Neural progenitor cell (in vitro differentiated cells): Measurements from ENCODE around the gene SLC11A1. TPM values are rescaled to one million over a fixed set of nuclear protein-coding genes. Genes with fewer than 3 reads are reported as not detected.

Experiments
- DNase-seq: peaks from one replicate; pipeline ENCODE4 v3.0.0-alpha.2; 2016; ENCODE audit warnings: low spot score
- H2AFZ ChIP-seq: fragments of 200-600 bp; sonication (generic); replicated peaks from 2 replicates; pipeline ENCODE4 v1.6.1; 2016; ENCODE audit warnings: antibody characterized with exemption
- H3F3A ChIP-seq: fragments of 200-600 bp; sonication (generic); 2 replicates; pipeline ENCODE4 v1.6.1; 2016; ENCODE audit warnings: antibody characterized with exemption, low read depth
- H3K27ac ChIP-seq: fragments of 200-600 bp; sonication (generic); 2 replicates; pipeline ENCODE4 v1.5.1; 2016; ENCODE audit warnings: mild to moderate bottlenecking
- H3K27me3 ChIP-seq: fragments of 200-600 bp; sonication (generic); 2 replicates; pipeline ENCODE4 v1.6.1; 2016; ENCODE audit warnings: mild to moderate bottlenecking, moderate library complexity
- H3K36me3 ChIP-seq: fragments of 200-600 bp; sonication (generic); 2 replicates; pipeline ENCODE4 v1.5.1; 2016
- H3K4me1 ChIP-seq: fragments of 200-600 bp; sonication (generic); 2 replicates; pipeline ENCODE4 v1.6.1; 2016; ENCODE audit warnings: mixed run types
- H3K4me2 ChIP-seq: fragments of 200-600 bp; sonication (generic); 2 replicates; pipeline ENCODE4 v1.6.1; 2016
- H3K4me3 ChIP-seq: fragments of 200-600 bp; sonication (generic); 2 replicates; pipeline ENCODE4 v1.5.1; 2016
- H3K79me2 ChIP-seq: fragments of 200-600 bp; sonication (generic); 2 replicates; pipeline ENCODE4 v1.6.1; 2016; ENCODE audit warnings: low read depth
- H3K9ac ChIP-seq: fragments of 200-600 bp; sonication (generic); 2 replicates; pipeline ENCODE4 v1.6.1; 2016
- H3K9me3 ChIP-seq: fragments of 200-600 bp; sonication (generic); 2 replicates; pipeline ENCODE4 v1.5.1; 2016; ENCODE audit warnings: low read depth
- H4K20me1 ChIP-seq: fragments of 200-600 bp; sonication (generic); 2 replicates; pipeline ENCODE4 v1.6.1; 2016; ENCODE audit warnings: low read depth
- H3K27ac Mint-ChIP-seq: 3 replicates; pipeline ENCODE4 v1.8.0; 2021; ENCODE audit warnings: mixed read lengths
- H3K27me3 Mint-ChIP-seq: 2 replicates; pipeline ENCODE4 v1.8.0; 2022; ENCODE audit warnings: low read depth, mild to moderate bottlenecking, inconsistent platforms, moderate library complexity, mixed read lengths; ENCODE audit not compliant: insufficient read depth
- H3K36me3 Mint-ChIP-seq: 3 replicates; pipeline ENCODE4 v1.8.0; 2021; ENCODE audit warnings: mixed read lengths
- H3K4me1 Mint-ChIP-seq: 3 replicates; pipeline ENCODE4 v1.8.0; 2021; ENCODE audit warnings: mixed read lengths
- H3K4me3 Mint-ChIP-seq: 3 replicates; pipeline ENCODE4 v1.8.0; 2021; ENCODE audit warnings: mild to moderate bottlenecking, moderate library complexity, mixed read lengths
- H3K9me3 Mint-ChIP-seq: 3 replicates; pipeline ENCODE4 v1.8.0; 2020; ENCODE audit warnings: mixed read lengths
- CTCF ChIP-seq: fragments of 200-600 bp; sonication (generic); IDR thresholded peaks from 2 replicates; pipeline ENCODE4 v1.5.1; 2017; ENCODE audit warnings: antibody characterized with exemption, mild to moderate bottlenecking
- EZH2 ChIP-seq: fragments of 200-600 bp; sonication (generic); IDR thresholded peaks from 2 replicates; pipeline ENCODE4 v1.6.1; 2017; ENCODE audit warnings: antibody characterized with exemption, mild to moderate bottlenecking, moderate library complexity
- EZH2phosphoT487 ChIP-seq: fragments of 200-600 bp; sonication (generic); IDR thresholded peaks from 2 replicates; pipeline ENCODE4 v1.6.1; 2017; ENCODE audit warnings: antibody characterized with exemption
- total RNA-seq: library from RNA; depleted of rRNA; stranded (reverse); fragments of >200 nt; gene quantifications from 2 replicates; pipeline ENCODE4 v1.2.3, GENCODE V29; 2015; ENCODE audit warnings: low replicate concordance

Gene SLC11A1
- total RNA-seq, 1 donor from 2014 or later, result not detected

- no peak for TF ChIP-seq EZH2phosphoT487
- no peak for TF ChIP-seq EZH2
- H3K4me3 ChIP-seq, result no peak overlapping the region
- H4K20me1 ChIP-seq, result peaks cover 14% of the 10 kb centered on the region
- no peak overlapping the region for H3K4me3 Mint-ChIP-seq
- H3K27ac Mint-ChIP-seq, result no peak overlapping the region
- peaks cover 18% of the 10 kb centered on the region for H3K4me1 ChIP-seq
- DNase-seq, result no peak
- H3K79me2 ChIP-seq, result peaks cover 23% of the 10 kb centered on the region
- H3K36me3 Mint-ChIP-seq, result peaks cover 10% of the 10 kb centered on the region
- no peak overlapping the region for H3K4me2 ChIP-seq
- H3K9me3 ChIP-seq, result no peaks in the 10 kb centered on the region
- no peaks in the 10 kb centered on the region for H3K9me3 Mint-ChIP-seq
- H2AFZ ChIP-seq, result no peak overlapping the region
- no peaks in the 10 kb centered on the region for H3K36me3 ChIP-seq
- H3K27me3 ChIP-seq, result peaks cover 8% of the 10 kb centered on the region
- no peak overlapping the region for H3K27ac ChIP-seq
- peaks cover 33% of the 10 kb centered on the region for H3F3A ChIP-seq
- peaks cover 3% of the 10 kb centered on the region for H3K27me3 Mint-ChIP-seq
- H3K9ac ChIP-seq, result no peak overlapping the region
- peaks cover 19% of the 10 kb centered on the region for H3K4me1 Mint-ChIP-seq
Measured at GRCh38 chr2:218403810-218404209, 21.7 kb downstream of the SLC11A1 start.

- no peak overlapping the region for H2AFZ ChIP-seq
- H3K27me3 Mint-ChIP-seq, result no peaks in the 10 kb centered on the region
- no peak overlapping the region for H3K4me2 ChIP-seq
- H3K4me3 ChIP-seq, result no peak overlapping the region
- no peak overlapping the region for H3K27ac Mint-ChIP-seq
- peaks cover 18% of the 10 kb centered on the region for H3K4me1 ChIP-seq
- no peaks in the 10 kb centered on the region for H3K9me3 ChIP-seq
- H3F3A ChIP-seq, result peaks cover 27% of the 10 kb centered on the region
- H3K4me3 Mint-ChIP-seq, result no peak overlapping the region
- no peaks in the 10 kb centered on the region for H3K36me3 ChIP-seq
- DNase-seq, result peak; percentile 1
- H3K36me3 Mint-ChIP-seq, result peaks cover 10% of the 10 kb centered on the region
- no peaks in the 10 kb centered on the region for H3K9me3 Mint-ChIP-seq
- peaks cover 14% of the 10 kb centered on the region for H4K20me1 ChIP-seq
- H3K27ac ChIP-seq, result no peak overlapping the region
- peaks cover 19% of the 10 kb centered on the region for H3K4me1 Mint-ChIP-seq
- peaks cover 1% of the 10 kb centered on the region for H3K27me3 ChIP-seq
- peaks cover 23% of the 10 kb centered on the region for H3K79me2 ChIP-seq
- no peak overlapping the region for H3K9ac ChIP-seq
- no peak for TF ChIP-seq EZH2
- TF ChIP-seq CTCF, result no peak
- no peak for TF ChIP-seq EZH2phosphoT487
Measured at GRCh38 chr2:218404351-218405085, 22.4 kb downstream of the SLC11A1 start.

GRCh38 chr2:218405086-218405745 is 23.1 kb downstream of the SLC11A1 start:
- peak overlapping the region; percentile 86 for H3K4me3 Mint-ChIP-seq
- H3F3A ChIP-seq, result peaks cover 27% of the 10 kb centered on the region
- peak overlapping the region; percentile 56 for H3K4me3 ChIP-seq
- DNase-seq, result no peak
- no peaks in the 10 kb centered on the region for H3K27me3 Mint-ChIP-seq
- H2AFZ ChIP-seq, result no peak overlapping the region
- no peak overlapping the region for H3K27ac Mint-ChIP-seq
- TF ChIP-seq CTCF, result no peak
- TF ChIP-seq EZH2phosphoT487, result no peak
- TF ChIP-seq EZH2, result no peak
- no peaks in the 10 kb centered on the region for H3K27me3 ChIP-seq
- no peaks in the 10 kb centered on the region for H3K9me3 Mint-ChIP-seq
- peak overlapping the region; percentile 81 for H3K4me2 ChIP-seq
- peaks cover 10% of the 10 kb centered on the region for H3K36me3 Mint-ChIP-seq
- peaks cover 14% of the 10 kb centered on the region for H4K20me1 ChIP-seq
- H3K36me3 ChIP-seq, result no peaks in the 10 kb centered on the region
- peaks cover 19% of the 10 kb centered on the region for H3K4me1 Mint-ChIP-seq
- H3K4me1 ChIP-seq, result peaks cover 18% of the 10 kb centered on the region
- H3K9me3 ChIP-seq, result no peaks in the 10 kb centered on the region
- no peak overlapping the region for H3K9ac ChIP-seq
- H3K79me2 ChIP-seq, result peaks cover 16% of the 10 kb centered on the region
- peak overlapping the region; percentile 18 for H3K27ac ChIP-seq
